Muscle layer of colon (tissue), 2 donors: ENCODE results near the gene BTBD17.

Experiments
- H3K27ac ChIP-seq: one replicate; pipeline ENCODE4 v1.7.0; 2013; ENCODE audit warnings: low read depth, mild to moderate bottlenecking, low read length, moderate library complexity
- H3K27me3 ChIP-seq, 2 donors: one replicate each; pipeline ENCODE4 v1.7.0; 2013; ENCODE audit warnings: low read length in 2 of 2, mild to moderate bottlenecking in 2 of 2; ENCODE audit not compliant: insufficient read depth in 2 of 2, control insufficient read depth in 1 of 2
- H3K36me3 ChIP-seq: one replicate; pipeline ENCODE4 v1.7.0; 2013; ENCODE audit warnings: mild to moderate bottlenecking, low read length; ENCODE audit not compliant: insufficient read depth
- H3K4me1 ChIP-seq: one replicate; pipeline ENCODE4 v1.7.0; 2013; ENCODE audit warnings: mild to moderate bottlenecking, low read length; ENCODE audit not compliant: insufficient read depth
- H3K4me3 ChIP-seq, 2 donors: one replicate each; pipeline ENCODE4 v1.7.0; 2013; ENCODE audit warnings: low read length in 2 of 2, low read depth in 1 of 2, mild to moderate bottlenecking in 1 of 2, moderate library complexity in 1 of 2
- H3K9ac ChIP-seq: one replicate; pipeline ENCODE4 v1.7.0; 2013; ENCODE audit warnings: low read length
- H3K9me3 ChIP-seq: one replicate; pipeline ENCODE4 v1.7.0; 2013; ENCODE audit warnings: mild to moderate bottlenecking, low read length
- donor health status: abdominal sarcoma.
- donor health status: Adenocarcinoma of cecum.

Gene BTBD17

GRCh38 chr17:74342224-74342623 is 19.4 kb downstream of the BTBD17 start:
- no peaks in the 10 kb centered on the region for H3K9me3 ChIP-seq
- H3K27ac ChIP-seq = no peak overlapping the region
- H3K27me3 ChIP-seq = peaks cover 0 to 7% of the 10 kb centered on the region in 2 donors
- H3K9ac ChIP-seq = no peak overlapping the region
- no peaks in the 10 kb centered on the region for H3K36me3 ChIP-seq
- H3K4me3 ChIP-seq = no peak overlapping the region
- no peaks in the 10 kb centered on the region for H3K4me1 ChIP-seq

GRCh38 chr17:74340470-74341023 is 21.1 kb downstream of the BTBD17 start:
- Histone ChIP-seq H3K36me3 (no peaks in the 10 kb centered on the region), H3K27ac (no peak overlapping the region), H3K4me3 (no peak overlapping the region), H3K4me1 (no peaks in the 10 kb centered on the region), H3K9ac (no peak overlapping the region), H3K9me3 (no peaks in the 10 kb centered on the region), H3K27me3 (peaks cover 0 to 7% of the 10 kb centered on the region in 2 donors)

- Histone ChIP-seq H3K27me3 (peaks cover 0 to 3% of the 10 kb centered on the region in 2 donors), H3K36me3 (no peaks in the 10 kb centered on the region), H3K9ac (no peak overlapping the region), H3K4me1 (no peaks in the 10 kb centered on the region), H3K27ac (no peak overlapping the region), H3K4me3 (no peak overlapping the region), H3K9me3 (no peaks in the 10 kb centered on the region)
Observed at GRCh38 chr17:74339537-74340195, 22.0 kb downstream of the BTBD17 start.

- no peaks in the 10 kb centered on the region for H3K27me3 ChIP-seq
- H3K4me3 ChIP-seq = no peak overlapping the region
- H3K9ac ChIP-seq = no peak overlapping the region
- H3K9me3 ChIP-seq = no peaks in the 10 kb centered on the region
- no peak overlapping the region for H3K27ac ChIP-seq
- no peaks in the 10 kb centered on the region for H3K4me1 ChIP-seq
- H3K36me3 ChIP-seq = no peaks in the 10 kb centered on the region
Observed at GRCh38 chr17:74337834-74338500, 23.7 kb downstream of the BTBD17 start.

- Histone ChIP-seq H3K9ac (no peak overlapping the region), H3K27ac (no peak overlapping the region), H3K9me3 (no peaks in the 10 kb centered on the region), H3K4me1 (no peaks in the 10 kb centered on the region), H3K27me3 (no peaks in the 10 kb centered on the region), H3K4me3 (no peak overlapping the region), H3K36me3 (no peaks in the 10 kb centered on the region)
Observed at GRCh38 chr17:74336307-74336706, 25.4 kb downstream of the BTBD17 start.

GRCh38 chr17:74335529-74336062 is 26.1 kb downstream of the BTBD17 start:
- no peak overlapping the region for H3K4me3 ChIP-seq
- H3K4me1 ChIP-seq = no peaks in the 10 kb centered on the region
- H3K27ac ChIP-seq = no peak overlapping the region
- H3K27me3 ChIP-seq = peaks cover 0 to 7% of the 10 kb centered on the region in 2 donors
- no peaks in the 10 kb centered on the region for H3K9me3 ChIP-seq
- no peaks in the 10 kb centered on the region for H3K36me3 ChIP-seq
- no peak overlapping the region for H3K9ac ChIP-seq

GRCh38 chr17:74334393-74335039 is 27.2 kb downstream of the BTBD17 start:
- peaks cover 0 to 8% of the 10 kb centered on the region in 2 donors for H3K27me3 ChIP-seq
- H3K27ac ChIP-seq = no peak overlapping the region
- H3K9ac ChIP-seq = no peak overlapping the region
- H3K36me3 ChIP-seq = no peaks in the 10 kb centered on the region
- H3K9me3 ChIP-seq = no peaks in the 10 kb centered on the region
- no peaks in the 10 kb centered on the region for H3K4me1 ChIP-seq
- H3K4me3 ChIP-seq = no peak overlapping the region

GRCh38 chr17:74332763-74333283 is 28.8 kb downstream of the BTBD17 start:
- no peak overlapping the region for H3K27ac ChIP-seq
- H3K27me3 ChIP-seq = peaks cover 0 to 17% of the 10 kb centered on the region in 2 donors
- no peak overlapping the region for H3K4me3 ChIP-seq
- H3K9ac ChIP-seq = no peak overlapping the region
- no peaks in the 10 kb centered on the region for H3K4me1 ChIP-seq
- no peaks in the 10 kb centered on the region for H3K36me3 ChIP-seq
- H3K9me3 ChIP-seq = no peaks in the 10 kb centered on the region

GRCh38 chr17:74332017-74332650 is 29.5 kb downstream of the BTBD17 start:
- H3K27me3 ChIP-seq = peaks cover 0 to 24% of the 10 kb centered on the region in 2 donors
- no peaks in the 10 kb centered on the region for H3K4me1 ChIP-seq
- H3K27ac ChIP-seq = no peak overlapping the region
- no peaks in the 10 kb centered on the region for H3K36me3 ChIP-seq
- no peak overlapping the region for H3K4me3 ChIP-seq
- no peaks in the 10 kb centered on the region for H3K9me3 ChIP-seq
- H3K9ac ChIP-seq = no peak overlapping the region

GRCh38 chr17:74330446-74330845 is 31.2 kb downstream of the BTBD17 start:
- Histone ChIP-seq H3K27me3 (peaks cover 0 to 40% of the 10 kb centered on the region in 2 donors), H3K4me1 (peaks cover 12% of the 10 kb centered on the region), H3K9ac (no peak overlapping the region), H3K36me3 (no peaks in the 10 kb centered on the region), H3K9me3 (no peaks in the 10 kb centered on the region), H3K27ac (no peak overlapping the region), H3K4me3 (no peak overlapping the region)

GRCh38 chr17:74329378-74329777 is 32.3 kb downstream of the BTBD17 start:
- H3K9me3 ChIP-seq = no peaks in the 10 kb centered on the region
- H3K36me3 ChIP-seq = no peaks in the 10 kb centered on the region
- H3K27ac ChIP-seq = no peak overlapping the region
- H3K9ac ChIP-seq = no peak overlapping the region
- peaks cover 12% of the 10 kb centered on the region for H3K4me1 ChIP-seq
- no peak overlapping the region for H3K4me3 ChIP-seq
- peaks cover 0 to 40% of the 10 kb centered on the region in 2 donors for H3K27me3 ChIP-seq
